NCI-H748 (cell line): ENCODE data around the gene BEX4.
A peak's percentile ranks its signal among the peaks of the same experiment; 100 is the strongest.
"Not testable (repeated sequence)": the region's sequence is repeated elsewhere in the genome, so short reads cannot be mapped to it uniquely, and the experiment has no call there.

Experiments used
- DNase-seq: peaks from one replicate; lab custom pipeline; 2025; ENCODE audit not compliant: unreplicated experiment; lab: John Stamatoyannopoulos, UW

The BEX4 gene

GRCh38 chrX:103214870-103215424 lies at the start of gene BEX4:
Gene BEX4 (plus strand): TSS chrX:103215108. CDS start chrX:103216154, 1,046 bp downstream.
- DNase-seq = peak; percentile 83

GRCh38 chrX:103170216-103170615 lies 44.7 kb upstream of the BEX4 start:
- no peak for DNase-seq

- no peak for DNase-seq
These were observed 43.6 kb upstream of the BEX4 start for GRCh38 chrX:103171353-103171752.

GRCh38 chrX:103175256-103175655 lies 39.7 kb upstream of the BEX4 start:
- not testable (repeated sequence) for DNase-seq

- peak; percentile 43 for DNase-seq
These were observed 38.8 kb upstream of the BEX4 start for GRCh38 chrX:103175944-103176753.

GRCh38 chrX:103177556-103177955 lies 37.4 kb upstream of the BEX4 start:
- no peak for DNase-seq

GRCh38 chrX:103183912-103184311 lies 31.0 kb upstream of the BEX4 start:
- peak; percentile 54 for DNase-seq

- DNase-seq = peak; percentile 17
These were observed 26.9 kb upstream of the BEX4 start for GRCh38 chrX:103187953-103188475.

GRCh38 chrX:103197721-103198306 lies 17.1 kb upstream of the BEX4 start:
- no peak for DNase-seq

- DNase-seq = not testable (repeated sequence)
These were observed 16.2 kb upstream of the BEX4 start for GRCh38 chrX:103198668-103199067.

- DNase-seq = no peak
These were observed 13.9 kb upstream of the BEX4 start for GRCh38 chrX:103201041-103201440.

GRCh38 chrX:103210056-103210455 lies 4.9 kb upstream of the BEX4 start:
- no peak for DNase-seq

GRCh38 chrX:103211012-103211715 lies 3.7 kb upstream of the BEX4 start:
- peak; percentile 60 for DNase-seq

GRCh38 chrX:103212749-103213457 lies 2.0 kb upstream of the BEX4 start:
- no peak for DNase-seq

GRCh38 chrX:103215425-103215991 lies 600 bp downstream of the BEX4 start:
- DNase-seq = peak; percentile 55

GRCh38 chrX:103220511-103221323 lies 5.8 kb downstream of the BEX4 start:
- no peak for DNase-seq

GRCh38 chrX:103225918-103226317 lies 11.0 kb downstream of the BEX4 start:
- not testable (repeated sequence) for DNase-seq

GRCh38 chrX:103233263-103233662 lies 18.4 kb downstream of the BEX4 start:
- no peak for DNase-seq

- DNase-seq = no peak
These were observed 20.0 kb downstream of the BEX4 start for GRCh38 chrX:103234869-103235268.
